HFF-Myc (cell line): ENCODE results near the gene PPP1R1C.

Source experiments
- DNase-seq: peaks from one replicate; pipeline ENCODE4 v3.0.0-alpha.2; 2011; ENCODE audit warnings: low read depth; ENCODE audit errors: extremely low read depth
- H3K4me3 ChIP-seq: replicated peaks from 2 replicates; pipeline ENCODE4 v1.5.1; 2011; ENCODE audit warnings: low read depth, mild to moderate bottlenecking, control low read depth, low read length
- CTCF ChIP-seq: IDR thresholded peaks from 2 replicates; pipeline ENCODE4 v1.5.1; 2012; ENCODE audit warnings: mild to moderate bottlenecking, low read depth, low read length, control low read depth; ENCODE audit errors: missing control alignments

The PPP1R1C gene

GRCh38 chr2:182069908-182070307 lies 84.3 kb downstream of the PPP1R1C start:
- no peak for TF ChIP-seq CTCF
- no peak overlapping the region for H3K4me3 ChIP-seq
- DNase-seq, result no peak

GRCh38 chr2:182070736-182071135 lies 85.1 kb downstream of the PPP1R1C start:
- no peak for TF ChIP-seq CTCF
- no peak overlapping the region for H3K4me3 ChIP-seq
- DNase-seq, result no peak

- no peak for DNase-seq
- no peak for TF ChIP-seq CTCF
Observed at GRCh38 chr2:182072861-182073260, 87.2 kb downstream of the PPP1R1C start.

GRCh38 chr2:182073613-182074012 lies 88.0 kb downstream of the PPP1R1C start:
- no peak for DNase-seq
- no peak overlapping the region for H3K4me3 ChIP-seq
- TF ChIP-seq CTCF, result no peak

More at GRCh38 chr2:182072861-182073260, 87.2 kb downstream of the PPP1R1C start:
- H3K4me3 ChIP-seq, result no peak overlapping the region

GRCh38 chr2:182077023-182077422 lies 91.4 kb downstream of the PPP1R1C start:
- no peak overlapping the region for H3K4me3 ChIP-seq
- DNase-seq, result no peak
- TF ChIP-seq CTCF, result no peak

GRCh38 chr2:182077448-182078142 lies 91.9 kb downstream of the PPP1R1C start:
- DNase-seq, result peak; percentile 84
- peak; percentile 56 for TF ChIP-seq CTCF
- H3K4me3 ChIP-seq, result no peak overlapping the region
